HCT116 (cell line): Measurements from ENCODE around the gene RC3H1. TPM values are rescaled to one million over a fixed set of nuclear protein-coding genes. Genes with fewer than 3 reads are reported as not detected.
"Not testable (repeated sequence)": the region's sequence is repeated elsewhere in the genome, so short reads cannot be mapped to it uniquely, and the experiment has no call there.

Experiments
- ATAC-seq: fragments of 200-7000 bp; cut with Tn5 transposase; 2 replicates; pipeline ENCODE4 v1.9.1; 2020; ENCODE audit warnings: mild to moderate bottlenecking, moderate library complexity
- BruUV-seq: library from RNA; stranded (reverse); fragments of 400-500 nt; replicated peaks from 2 replicates; lab custom pipeline; 2021; lab: Mats Ljungman, UMichigan
- CTCF ChIA-PET: fragments of 300-600 bp; sonication (Branson Sonifier 250); formaldehyde crosslinking; loops from one replicate; lab custom pipeline; 2021; ENCODE audit warnings: antibody characterized with exemption; lab: Charles Lee
- POLR2A ChIA-PET: fragments of 300-600, 350-600 bp; sonication (Branson Sonifier 250); formaldehyde crosslinking; loops from one replicate; lab custom pipeline; 2021; ENCODE audit warnings: antibody characterized with exemption; lab: Charles Lee
- RAD21 ChIA-PET, 2 experiments: fragments of 300-600 bp; sonication (Branson Sonifier 250); formaldehyde crosslinking; loops; one replicate each; lab custom pipeline; 2023; ENCODE audit warnings: low total read pairs in 2 of 2; ENCODE audit not compliant: uncharacterized antibody in 2 of 2, unreplicated experiment in 2 of 2, low non-redundant PET in 1 of 2; lab: Charles Lee
- DNase-seq: peaks from one replicate; pipeline ENCODE4 v3.0.0-alpha.2; 2010; ENCODE audit warnings: low read depth, low spot score
- H2AFZ ChIP-seq: fragments of 200-600 bp; shearing (Covaris generic), sonication (generic); 2 replicates; pipeline ENCODE4 v1.6.1; 2017; ENCODE audit warnings: low read depth, mixed run types, mixed read lengths, antibody characterized with exemption, low read length; ENCODE audit not compliant: poor library complexity, severe bottlenecking
- H3K27ac ChIP-seq: 2 replicates; pipeline ENCODE4 v1.5.1; 2012; ENCODE audit warnings: low read depth, low read length
- H3K27me3 ChIP-seq: fragments of 200-600 bp; sonication (generic); 2 replicates; pipeline ENCODE4 v1.6.1; 2016; ENCODE audit warnings: mixed run types, low read length, mixed read lengths; ENCODE audit not compliant: insufficient read depth
- H3K36me3 ChIP-seq, 2 experiments: fragments of 200-500 bp in 1 of 2; fragments of 200-600 bp in 1 of 2; sonication (Bioruptor generic) in 1 of 2; sonication (generic) in 1 of 2; 2 replicates each; pipeline versions ENCODE4 v1.5.1 to v1.6.1; 2014 to 2016; ENCODE audit warnings: low read length in 2 of 2, inconsistent platforms in 1 of 2, mixed read lengths in 1 of 2, mixed run types in 1 of 2; ENCODE audit not compliant: insufficient read depth in 2 of 2, control insufficient read depth in 1 of 2
- H3K4me1 ChIP-seq, 2 experiments: fragments of 200-600 bp in 1 of 2; sonication (generic) in 1 of 2; 2 replicates each; pipeline versions ENCODE4 v1.5.1 to v1.6.1; 2012 to 2017; ENCODE audit warnings: low read length in 2 of 2, inconsistent platforms in 1 of 2, mild to moderate bottlenecking in 1 of 2, mixed read lengths in 1 of 2, mixed run types in 1 of 2, moderate library complexity in 1 of 2; ENCODE audit not compliant: insufficient read depth in 2 of 2, control insufficient read depth in 1 of 2
- H3K4me2 ChIP-seq: fragments of 200-600 bp; sonication (generic); 2 replicates; pipeline ENCODE4 v1.6.1; 2017; ENCODE audit warnings: mixed run types, low read length, mixed read lengths
- H3K4me3 ChIP-seq, 2 experiments: fragments of 200-600 bp in 1 of 2; sonication (generic) in 1 of 2; replicated peaks in 1 of 2; 2 replicates each; pipeline ENCODE4 v1.5.1; 2011 to 2016; ENCODE audit warnings: low read length in 2 of 2, control low read depth in 1 of 2, low read depth in 1 of 2, mild to moderate bottlenecking in 1 of 2, mixed read lengths in 1 of 2, mixed run types in 1 of 2
- H3K79me2 ChIP-seq: fragments of 200-600 bp; sonication (generic); 2 replicates; pipeline ENCODE4 v1.6.1; 2017; ENCODE audit warnings: mild to moderate bottlenecking, mixed run types, low read length, moderate library complexity, mixed read lengths; ENCODE audit not compliant: insufficient read depth
- H3K9ac ChIP-seq: fragments of 200-600 bp; sonication (generic); 2 replicates; pipeline ENCODE4 v1.6.1; 2016; ENCODE audit warnings: low read length, mixed read lengths
- H3K9me2 ChIP-seq: fragments of 200-600 bp; sonication (generic), shearing (Covaris generic); 2 replicates; pipeline ENCODE4 v1.6.1; 2017; ENCODE audit warnings: mixed run types, mild to moderate bottlenecking, moderate library complexity; ENCODE audit not compliant: insufficient read depth
- H3K9me3 ChIP-seq, 2 experiments: fragments of 200-500 bp in 1 of 2; fragments of 200-600 bp in 1 of 2; sonication (Bioruptor generic) in 1 of 2; sonication (generic) in 1 of 2; 2 replicates each; pipeline ENCODE4 v1.6.1; 2014 to 2017; ENCODE audit warnings: low read length in 2 of 2, mixed read lengths in 2 of 2, inconsistent platforms in 1 of 2, low read depth in 1 of 2, mild to moderate bottlenecking in 1 of 2, mixed run types in 1 of 2, moderate library complexity in 1 of 2; ENCODE audit not compliant: control insufficient read depth in 1 of 2, insufficient read depth in 1 of 2
- H4K20me1 ChIP-seq: fragments of 200-600 bp; sonication (generic), shearing (Covaris generic); 2 replicates; pipeline ENCODE4 v1.6.1; 2017; ENCODE audit warnings: mixed run types, mild to moderate bottlenecking, moderate library complexity; ENCODE audit not compliant: insufficient read depth
- EGR1 ChIP-seq: IDR thresholded peaks from 2 replicates; pipeline ENCODE4 v1.6.1; 2012; ENCODE audit warnings: low read depth
- FOSL1 ChIP-seq: IDR thresholded peaks from 2 replicates; pipeline ENCODE4 v1.6.1; 2012; ENCODE audit warnings: low read depth
- MAX ChIP-seq: IDR thresholded peaks from 2 replicates; pipeline ENCODE4 v1.6.1; 2012
- POLR2AphosphoS5 ChIP-seq: IDR thresholded peaks from 2 replicates; pipeline ENCODE4 v1.6.1; 2011; ENCODE audit warnings: mild to moderate bottlenecking, low read depth, low read length, moderate library complexity
- YY1 ChIP-seq: IDR thresholded peaks from 2 replicates; pipeline ENCODE4 v1.6.1; 2011; ENCODE audit warnings: low read length, low read depth, moderate library complexity, mild to moderate bottlenecking; ENCODE audit not compliant: insufficient replicate concordance; ENCODE audit errors: extremely low read depth
- intact Hi-C: fragments of 100-400 bp; cut with micrococcal nuclease; formaldehyde crosslinking; loops from 2 replicates; pipeline ENCODE4 v1.10.0; 2022
- total RNA-seq: library from RNA; stranded (reverse); gene quantifications from one replicate; pipeline ENCODE4 v1.2.1, GENCODE V29; 2021; ENCODE audit not compliant: unreplicated experiment

The RC3H1 gene
- total RNA-seq, 1 experiment from 2014 or later: 23.6 TPM

- Histone ChIP-seq H3K79me2 (no peaks in the 10 kb centered on the region), H3K4me2 (no peak overlapping the region), H3K9ac (no peak overlapping the region), H3K27ac (no peak overlapping the region), H3K9me2 (no peaks in the 10 kb centered on the region), H3K4me3 (no peak overlapping the region), H4K20me1 (no peaks in the 10 kb centered on the region), H2AFZ (no peak overlapping the region), H3K36me3 (no peaks in the 10 kb centered on the region), H3K9me3 (no peaks in the 10 kb centered on the region), H3K27me3 (no peaks in the 10 kb centered on the region), H3K4me1 (no peaks in the 10 kb centered on the region)
- RAD21 ChIA-PET: no interaction called here
- POLR2A ChIA-PET: no interaction called here
- intact Hi-C loops: no loop called here
- CTCF ChIA-PET: no interaction called here
- TF ChIP-seq YY1: no peak
- no peak for TF ChIP-seq FOSL1
- BruUV-seq: no TSS peak
- no peak for ATAC-seq
- no peak for DNase-seq
Observed at GRCh38 chr1:174049514-174049913, 27.4 kb upstream of the RC3H1 start.

DNA sequence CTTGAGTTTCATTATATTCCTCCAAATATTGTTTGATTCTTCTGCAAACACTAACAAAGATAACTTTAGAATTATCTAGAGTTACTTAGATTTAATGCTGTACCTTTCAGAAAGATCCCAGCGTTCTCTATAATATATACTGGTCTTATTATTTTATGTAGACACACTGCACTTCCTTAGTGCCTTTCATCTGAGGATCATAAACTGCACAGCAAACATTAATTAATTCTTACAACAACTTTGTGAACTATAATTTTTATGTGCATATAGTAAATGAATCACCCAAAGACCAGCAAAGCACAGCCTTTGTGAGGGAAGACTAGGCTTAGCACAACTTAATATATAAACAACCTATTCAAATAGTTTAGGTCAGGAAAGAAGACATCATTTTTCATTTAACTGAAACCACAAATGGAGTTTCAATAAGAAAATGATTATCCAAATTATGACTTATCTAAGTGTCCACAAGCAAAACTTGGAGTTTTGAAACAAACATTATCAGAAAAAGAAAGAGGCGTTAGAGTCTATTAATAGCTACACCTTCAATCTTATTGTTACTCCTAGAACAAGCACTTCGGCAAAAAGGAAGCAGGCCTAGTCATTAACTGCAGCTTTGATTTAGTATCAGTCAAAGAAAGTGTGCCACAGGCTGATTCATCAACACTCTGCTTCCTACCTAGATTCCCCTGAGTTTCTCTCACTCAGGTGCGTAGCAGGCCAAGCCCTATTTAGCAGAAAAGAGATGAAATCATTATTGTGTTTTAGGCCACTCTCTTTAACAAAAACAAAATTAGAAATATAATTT, 22.5 kb upstream of the RC3H1 start:
- ATAC-seq (no peak), DNase-seq (no peak)
- Histone ChIP-seq H3K79me2 (no peaks in the 10 kb centered on the region), H3K9me3 (no peaks in the 10 kb centered on the region), H2AFZ (peak overlapping the region; percentile 36), H3K4me2 (no peak overlapping the region), H3K36me3 (no peaks in the 10 kb centered on the region), H3K27ac (no peak overlapping the region), H3K4me3 (no peak overlapping the region), H3K27me3 (no peaks in the 10 kb centered on the region), H3K9ac (no peak overlapping the region), H4K20me1 (no peaks in the 10 kb centered on the region), H3K4me1 (peaks cover 0 to 13% of the 10 kb centered on the region in 2 experiments; a peak in 2 of 4 replicates), H3K9me2 (no peaks in the 10 kb centered on the region)
- ChIA-PET CTCF (no interaction called here), RAD21 (no interaction called here), POLR2A (no interaction called here)
- no TSS peak for BruUV-seq
- intact Hi-C loops: no loop called here
- TF ChIP-seq MAX: no peak
- no peak for TF ChIP-seq POLR2AphosphoS5
- no peak for TF ChIP-seq EGR1

DNA sequence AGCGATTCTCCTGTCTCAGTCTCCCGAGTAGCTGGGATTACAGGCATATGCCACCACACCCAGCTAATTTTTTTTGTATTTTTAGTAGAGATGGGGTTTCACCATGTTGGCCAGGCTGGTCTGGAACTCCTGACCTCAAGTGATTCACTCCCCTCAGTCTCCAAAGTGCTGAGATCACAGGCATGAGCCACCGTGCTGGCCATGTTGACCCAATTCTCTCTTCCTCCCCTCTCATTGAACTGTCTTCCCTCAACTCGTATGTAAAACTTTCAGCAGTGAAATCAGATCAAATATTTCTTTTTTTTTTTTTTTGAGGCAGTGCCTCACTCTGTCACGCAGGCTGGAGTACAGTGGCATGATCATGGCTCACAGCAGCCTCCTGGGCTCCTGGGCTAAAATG, 20.4 kb upstream of the RC3H1 start:
- BruUV-seq, H3K9me3 ChIP-seq, H3K4me2 ChIP-seq, ATAC-seq, H3K27me3 ChIP-seq, DNase-seq, H3K9ac ChIP-seq, H2AFZ ChIP-seq, intact Hi-C loops, CTCF ChIA-PET, H4K20me1 ChIP-seq, H3K36me3 ChIP-seq, RAD21 ChIA-PET, H3K27ac ChIP-seq, H3K4me3 ChIP-seq, POLR2A ChIA-PET, H3K9me2 ChIP-seq, H3K79me2 ChIP-seq: not testable (repeated sequence)
- H3K4me1 ChIP-seq: peaks cover 0 to 13% of the 10 kb centered on the region in 2 experiments; a peak in 2 of 4 replicates
